ENCODE measurements around the gene IGHMBP2. TPM values are rescaled to one million over a fixed set of nuclear protein-coding genes. Genes with fewer than 3 reads are reported as not detected.

The IGHMBP2 gene
- total RNA-seq, 1 experiment from 2014 or later = 48.7 TPM

GRCh38 chr11:68870470-68870869, 33.2 kb upstream of the IGHMBP2 start:
- H3K27ac ChIP-seq (ENCODE audit: low read depth, low read length, poor library complexity, severe bottlenecking) = no peak overlapping the region
- H3K36me3 ChIP-seq (ENCODE audit: insufficient read depth, low read length, poor library complexity, severe bottlenecking) = no peaks in the 10 kb centered on the region
- H3K4me1 ChIP-seq (ENCODE audit: insufficient read depth, low read length, poor library complexity, severe bottlenecking) = peaks cover 3% of the 10 kb centered on the region
- CTCF ChIA-PET = interaction anchor here (0.7 kb wide), 1 partner anchor 341 kb away, joined by 7 read pairs; no protein-coding TSS in a partner anchor
- H3K27me3 ChIP-seq (replicated peaks; ENCODE audit: insufficient read depth, low read depth, low read length, poor library complexity) = no peaks in the 10 kb centered on the region
- no peaks in the 10 kb centered on the region for H3K9me3 ChIP-seq (ENCODE audit: low read depth, low read length, poor library complexity, severe bottlenecking)
- TF ChIP-seq CTCF (conservative IDR thresholded peaks at IDR 0.05; ENCODE audit: low read depth, low read length) (0 out of 2 replicates have a peak, but pooled peaks have one; percentile 15), EZH2 (IDR thresholded peaks at IDR 0.05; ENCODE audit: borderline replicate concordance, low read depth, low read length, poor library complexity, severe bottlenecking) (no peak)
- intact Hi-C loops (cut with micrococcal nuclease; ENCODE audit: unreplicated experiment) = no loop called here
- DNase-seq (ENCODE audit: low spot score) = peak; percentile 20
- POLR2A ChIA-PET (ENCODE audit: low non-redundant PET) = interaction anchor here (0.6 kb wide), 1 partner anchor 85 kb away, joined by 10 read pairs; no protein-coding TSS in a partner anchor
- H3K4me3 ChIP-seq (ENCODE audit: low read depth, low read length, poor library complexity, severe bottlenecking) = peak overlapping the region; percentile 36
- no TSS peak for BruUV-seq (replicated peaks)

- Histone ChIP-seq H3K36me3 (ENCODE audit: insufficient read depth, low read length, poor library complexity, severe bottlenecking) (no peaks in the 10 kb centered on the region), H3K27me3 (replicated peaks; ENCODE audit: insufficient read depth, low read depth, low read length, poor library complexity) (no peaks in the 10 kb centered on the region), H3K4me3 (ENCODE audit: low read depth, low read length, poor library complexity, severe bottlenecking) (no peak overlapping the region), H3K4me1 (ENCODE audit: insufficient read depth, low read length, poor library complexity, severe bottlenecking) (peaks cover 3% of the 10 kb centered on the region), H3K27ac (ENCODE audit: low read depth, low read length, poor library complexity, severe bottlenecking) (no peak overlapping the region), H3K9me3 (ENCODE audit: low read depth, low read length, poor library complexity, severe bottlenecking) (no peaks in the 10 kb centered on the region)
- intact Hi-C loops (cut with micrococcal nuclease; ENCODE audit: unreplicated experiment) = no loop called here
- no TSS peak for BruUV-seq (replicated peaks)
- TF ChIP-seq EZH2 (IDR thresholded peaks at IDR 0.05; ENCODE audit: borderline replicate concordance, low read depth, low read length, poor library complexity, severe bottlenecking) (no peak), CTCF (conservative IDR thresholded peaks at IDR 0.05; ENCODE audit: low read depth, low read length) (no peak)
- peak; percentile 27 for DNase-seq (ENCODE audit: low spot score)
- ChIA-PET CTCF (no interaction called here), POLR2A (ENCODE audit: low non-redundant PET) (interaction anchor here (0.6 kb wide), 1 partner anchor 306 kb away, joined by 3 read pairs; no protein-coding TSS in a partner anchor)
These were observed 31.3 kb upstream of the IGHMBP2 start for GRCh38 chr11:68872216-68873003.

GRCh38 chr11:68878022-68878421, 25.7 kb upstream of the IGHMBP2 start:
- intact Hi-C loops (cut with micrococcal nuclease; ENCODE audit: unreplicated experiment) = no loop called here
- H3K4me3 ChIP-seq (ENCODE audit: low read depth, low read length, poor library complexity, severe bottlenecking) = no peak overlapping the region
- no peak for DNase-seq (ENCODE audit: low spot score)
- no peaks in the 10 kb centered on the region for H3K4me1 ChIP-seq (ENCODE audit: insufficient read depth, low read length, poor library complexity, severe bottlenecking)
- no peak for TF ChIP-seq CTCF (conservative IDR thresholded peaks at IDR 0.05; ENCODE audit: low read depth, low read length)
- no peak for TF ChIP-seq EZH2 (IDR thresholded peaks at IDR 0.05; ENCODE audit: borderline replicate concordance, low read depth, low read length, poor library complexity, severe bottlenecking)
- H3K9me3 ChIP-seq (ENCODE audit: low read depth, low read length, poor library complexity, severe bottlenecking) = no peaks in the 10 kb centered on the region
- no peaks in the 10 kb centered on the region for H3K27me3 ChIP-seq (replicated peaks; ENCODE audit: insufficient read depth, low read depth, low read length, poor library complexity)
- BruUV-seq (replicated peaks) = no TSS peak
- POLR2A ChIA-PET (ENCODE audit: low non-redundant PET) = interaction anchor here (0.6 kb wide), 1 partner anchor 28 kb away, joined by 3 read pairs; no protein-coding TSS in a partner anchor
- no peaks in the 10 kb centered on the region for H3K36me3 ChIP-seq (ENCODE audit: insufficient read depth, low read length, poor library complexity, severe bottlenecking)
- CTCF ChIA-PET = no interaction called here
- H3K27ac ChIP-seq (ENCODE audit: low read depth, low read length, poor library complexity, severe bottlenecking) = no peak overlapping the region
